Stimulated activated CD4-positive, alpha-beta T cell treated with anti-CD3 and anti-CD28 coated beads, Interleukin-1b, Interleukin-23, amount 100 ng/mL, for 24 hours (primary cell): Measurements from ENCODE around the gene PFDN6.
A peak's percentile ranks its signal among the peaks of the same experiment; 100 is the strongest.

Experiments
- DNase-seq, 4 experiments: peaks; one replicate each; pipeline ENCODE4 v3.0.0-alpha.2; 2020; ENCODE audit warnings: low read depth in 4 of 4, low spot score in 1 of 4

The PFDN6 gene

GRCh38 chr6:33294086-33294823, 4.9 kb downstream of the PFDN6 start:
- DNase-seq: no peak

GRCh38 chr6:33295621-33296369, 6.4 kb downstream of the PFDN6 start:
- DNase-seq: no peak

- DNase-seq: no peak
Measured at GRCh38 chr6:33296797-33297405, 7.5 kb downstream of the PFDN6 start.

- DNase-seq: no peak
Measured at GRCh38 chr6:33297406-33297955, 8.1 kb downstream of the PFDN6 start.

GRCh38 chr6:33297956-33298772, 8.8 kb downstream of the PFDN6 start:
- DNase-seq: no peak

- DNase-seq: no peak
Measured at GRCh38 chr6:33298773-33299236, 9.4 kb downstream of the PFDN6 start, which contains the start of gene RGL2. Gene RGL2, minus strand, starts transcription at chr6:33298942. Its CDS starts 332 bp downstream, at chr6:33298610.

GRCh38 chr6:33299237-33299944, 10.0 kb downstream of the PFDN6 start:
- DNase-seq: peak; percentile 88 to 92 (median 90)

- DNase-seq: no peak
Measured at GRCh38 chr6:33301877-33302276, 12.5 kb downstream of the PFDN6 start.

GRCh38 chr6:33304216-33304615, 14.8 kb downstream of the PFDN6 start:
- DNase-seq: no peak

- no peak for DNase-seq
Measured at GRCh38 chr6:33305052-33305451, 15.7 kb downstream of the PFDN6 start.

- DNase-seq: no peak
Measured at GRCh38 chr6:33306356-33306755, 17.0 kb downstream of the PFDN6 start.

GRCh38 chr6:33312361-33313104, 23.1 kb downstream of the PFDN6 start:
- DNase-seq: peak in 3 of 4 experiments; percentile 51 to 75 (median 68)

- no peak for DNase-seq
Measured at GRCh38 chr6:33313105-33313708, 23.8 kb downstream of the PFDN6 start.

- DNase-seq: peak; percentile 56 to 83 (median 70)
Measured at GRCh38 chr6:33313709-33314514, 24.5 kb downstream of the PFDN6 start, which contains the start of gene TAPBP. Gene TAPBP, minus strand, starts transcription at chr6:33314078. Its CDS starts 37 bp downstream, at chr6:33314041.

GRCh38 chr6:33314515-33314942, 25.1 kb downstream of the PFDN6 start:
- DNase-seq: peak in 1 of 4 experiments; percentile 39

- no peak for DNase-seq
Measured at GRCh38 chr6:33314943-33315792, 25.8 kb downstream of the PFDN6 start.
